Nucleus accumbens (tissue), 56 donors: ENCODE measurements around the gene STARD9.
"Not testable (repeated sequence)": the region's sequence is repeated elsewhere in the genome, so short reads cannot be mapped to it uniquely, and the experiment has no call there.

ENCODE experiments used
- DNase-seq, 56 donors: peaks; one replicate each; lab custom pipeline; 2025; lab: John Stamatoyannopoulos, UW

Gene STARD9

DNA sequence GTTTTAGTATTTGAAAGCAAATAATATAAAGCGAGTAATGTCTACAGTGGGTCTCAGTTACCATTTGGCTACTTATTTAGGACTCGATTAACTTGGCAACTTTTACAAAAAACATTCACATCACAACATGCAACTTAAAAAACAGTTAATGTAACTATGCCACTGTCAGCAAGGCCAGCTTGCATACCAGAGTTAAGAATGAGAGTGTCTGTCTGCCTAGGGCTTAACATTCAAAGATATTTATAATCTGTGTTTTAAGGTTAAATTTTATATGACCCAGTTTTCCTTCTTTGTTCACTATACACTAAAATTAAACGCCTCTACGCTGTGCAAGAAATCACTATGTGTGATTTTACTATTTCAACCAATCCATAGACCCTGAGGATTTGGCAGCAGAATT, 166.7 kb downstream of the STARD9 start:
- no peak for DNase-seq

DNA sequence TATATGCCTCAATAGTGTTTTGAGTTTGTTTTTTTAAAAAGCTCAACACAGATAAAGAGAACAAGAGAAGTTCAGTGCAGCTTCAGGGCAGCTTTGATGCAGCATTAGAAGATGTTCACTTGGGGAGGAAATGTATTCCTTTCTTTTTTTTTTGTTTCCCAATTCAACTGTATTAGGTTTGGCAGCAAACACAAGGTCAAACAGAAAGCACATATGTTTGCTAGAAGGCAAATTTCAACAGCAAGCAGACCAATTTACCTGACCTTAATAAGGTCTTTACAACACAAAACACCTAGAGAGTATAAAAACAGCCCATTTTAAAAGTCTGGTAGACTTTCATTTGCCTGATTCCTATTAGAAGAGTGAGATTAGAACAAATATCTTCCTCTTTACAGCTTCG, 168.8 kb downstream of the STARD9 start:
- DNase-seq: no peak

DNA sequence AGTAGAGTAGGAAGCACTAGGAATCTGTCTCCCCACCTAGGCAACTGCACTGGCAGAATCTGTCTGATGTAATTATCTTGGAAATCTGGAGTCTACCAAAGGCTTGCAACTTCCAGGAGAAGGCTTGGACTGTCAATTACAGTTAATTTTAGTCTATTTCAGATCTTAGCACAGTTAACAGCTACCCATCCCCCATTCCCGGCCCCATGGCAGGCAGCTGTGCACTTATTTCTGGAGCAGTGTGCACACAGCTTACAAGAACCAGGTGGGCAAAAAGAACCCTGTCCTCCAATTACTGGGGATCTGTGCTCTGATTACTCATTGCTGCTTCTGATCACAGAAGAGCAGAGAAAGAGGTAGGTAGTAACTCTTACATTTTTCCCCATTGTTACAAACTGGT, 173.9 kb downstream of the STARD9 start:
- no peak for DNase-seq

DNA sequence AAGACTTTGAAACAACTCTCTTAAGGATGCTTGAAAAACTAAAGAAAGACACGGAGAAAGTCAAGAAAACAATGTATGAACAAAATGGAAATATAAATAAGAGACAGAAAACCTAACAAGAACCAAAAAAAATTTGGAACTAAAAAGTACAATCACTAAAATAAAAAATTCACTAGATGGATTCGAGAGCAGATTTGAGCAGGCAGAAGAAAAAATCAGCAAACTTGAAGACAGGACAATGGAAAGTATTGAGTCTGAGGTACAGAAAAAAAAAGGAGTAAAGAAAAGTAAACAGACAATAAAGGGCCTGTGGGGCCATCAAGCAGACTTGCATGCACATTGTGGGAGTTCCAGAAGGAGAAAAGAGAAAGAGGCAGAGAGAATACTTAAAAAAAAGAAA, 174.9 kb downstream of the STARD9 start:
- DNase-seq: no peak

DNA sequence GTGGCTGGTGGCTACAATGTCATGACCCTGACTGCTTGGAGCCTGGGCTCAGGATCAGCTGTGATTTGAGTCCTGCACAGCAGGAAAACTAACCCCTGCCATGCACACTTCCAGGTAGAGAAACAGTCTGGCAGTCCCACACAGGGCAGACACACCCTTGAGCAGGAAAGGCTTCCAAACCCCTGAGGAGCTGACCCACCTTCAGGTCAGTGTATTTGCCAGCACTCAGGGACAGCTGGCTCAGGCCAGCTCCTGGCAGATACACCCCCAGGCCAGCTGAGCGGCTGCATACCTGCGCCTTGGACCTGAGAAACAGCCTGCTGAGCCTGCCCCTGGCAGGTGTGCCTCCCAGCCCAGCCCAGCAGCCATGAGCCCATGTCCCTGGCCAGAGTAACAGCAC, 183.7 kb downstream of the STARD9 start:
- DNase-seq: no peak

DNA sequence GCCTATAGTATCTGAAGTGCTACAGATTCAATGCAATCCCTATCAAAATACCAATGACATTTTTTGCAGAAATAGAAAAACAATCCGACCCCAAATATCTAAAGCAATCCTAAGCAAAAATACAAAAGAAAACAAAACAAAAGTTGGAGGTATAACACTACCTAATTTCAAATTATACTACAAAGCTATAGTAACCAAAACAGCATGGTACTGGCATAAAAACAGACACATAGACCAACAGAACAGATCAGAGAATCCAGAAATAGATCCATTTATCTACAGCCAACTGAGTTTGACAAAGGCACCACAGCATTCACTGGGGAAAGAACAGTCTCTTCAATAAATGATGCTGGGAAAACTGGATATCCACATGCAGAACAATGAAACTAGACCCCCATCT, 185.4 kb downstream of the STARD9 start:
- DNase-seq: no peak

DNA sequence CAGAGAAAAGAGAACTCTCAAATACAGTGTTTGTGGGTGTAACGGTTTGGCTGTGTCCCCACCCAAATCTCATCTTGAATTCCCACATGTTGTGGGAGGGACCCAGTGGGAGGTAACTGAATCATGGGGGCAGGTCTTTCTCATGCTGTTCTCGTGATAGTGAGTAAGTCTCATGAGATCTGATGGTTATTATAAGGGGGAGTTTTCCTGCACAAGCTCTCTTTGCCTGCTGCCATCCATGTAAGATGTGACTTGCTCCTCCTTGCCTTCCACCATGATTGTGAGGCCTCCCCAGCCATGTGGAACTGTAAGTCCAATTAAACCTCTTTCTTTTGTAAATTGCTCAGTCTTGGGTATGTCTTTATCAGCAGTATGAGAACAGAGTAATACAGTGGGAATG, 186.4 kb downstream of the STARD9 start:
- DNase-seq: not testable (repeated sequence)

DNA sequence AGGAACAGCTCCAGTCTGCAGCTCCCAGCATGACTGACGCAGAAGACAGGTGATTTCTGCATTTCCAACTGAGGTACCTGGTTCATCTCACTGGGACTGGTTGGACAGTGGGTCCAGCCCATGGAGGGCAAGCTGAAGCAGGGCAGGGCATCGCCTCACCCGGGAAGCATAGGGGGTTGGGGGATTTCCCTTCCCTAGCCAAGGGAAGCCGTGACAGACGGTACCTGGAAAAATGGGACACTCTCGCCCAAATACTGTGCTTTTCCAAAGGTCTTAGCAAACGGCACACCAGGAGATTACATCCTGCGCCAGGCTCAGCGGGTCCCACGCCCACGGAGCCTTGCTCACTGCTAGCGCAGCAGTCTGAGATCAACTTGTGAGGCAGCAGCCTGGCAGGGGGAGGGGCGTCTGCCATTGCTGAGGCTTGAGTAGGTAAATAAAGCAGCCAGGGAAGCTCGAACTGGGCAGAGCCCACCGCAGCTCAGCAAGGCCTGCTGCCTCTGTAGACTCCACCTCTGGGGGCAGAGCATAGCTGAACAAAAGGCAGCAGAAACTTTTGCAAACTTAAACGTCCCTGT, 188.8 kb downstream of the STARD9 start:
- DNase-seq: peak in 16 of 56 donors; percentile 0 to 52 (median 12)

DNA sequence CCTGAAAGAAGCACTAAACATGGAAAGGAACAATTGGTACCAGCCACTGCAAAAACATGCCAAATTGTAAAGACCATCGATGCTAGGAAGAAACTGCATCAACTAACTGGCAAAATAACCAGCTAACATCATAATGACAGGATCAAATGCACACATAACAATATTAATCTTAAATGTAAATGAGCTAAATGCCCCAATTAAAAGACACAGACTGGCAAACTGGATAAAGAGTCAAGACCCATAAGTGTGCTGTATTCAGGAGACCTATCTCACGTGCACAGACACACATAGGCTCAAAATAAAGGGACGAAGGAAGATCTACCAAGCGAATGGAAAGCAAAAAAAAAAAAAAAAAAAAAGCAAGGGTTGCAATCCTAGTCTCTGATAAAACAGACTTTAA, 190.7 kb downstream of the STARD9 start:
- not testable (repeated sequence) for DNase-seq
